OCI-LY7 (cell line): Measurements from ENCODE around the gene GAMT. TPM values are rescaled to one million over a fixed set of nuclear protein-coding genes. Genes with fewer than 3 reads are reported as not detected.

ENCODE experiments used
- BruUV-seq: library from RNA; stranded (reverse); fragments of 400-500 nt; replicated peaks from 2 replicates; lab custom pipeline; 2021; lab: Mats Ljungman, UMichigan
- CTCF ChIA-PET: fragments of 300-600 bp; sonication (Branson Sonifier 250); formaldehyde crosslinking; loops from one replicate; lab custom pipeline; 2022; ENCODE audit warnings: antibody characterized with exemption; ENCODE audit not compliant: unreplicated experiment; lab: Charles Lee
- POLR2A ChIA-PET: fragments of 300-600 bp; sonication (Branson Sonifier 250); formaldehyde crosslinking; loops from one replicate; lab custom pipeline; 2022; ENCODE audit warnings: antibody characterized with exemption; lab: Charles Lee
- DNase-seq: peaks from one replicate; pipeline ENCODE4 v3.0.0-alpha.2; 2015; ENCODE audit warnings: low spot score
- H2AFZ ChIP-seq: fragments of 200-600 bp; sonication (generic), shearing (Covaris generic); 2 replicates; pipeline ENCODE4 v1.6.1; 2014; ENCODE audit warnings: mild to moderate bottlenecking, antibody characterized with exemption, low read length, moderate library complexity
- H3K27ac ChIP-seq: fragments of 200-600 bp; sonication (generic); 2 replicates; pipeline ENCODE4 v1.5.1; 2014; ENCODE audit warnings: mixed run types, low read depth, mild to moderate bottlenecking, moderate library complexity, low read length, inconsistent platforms; ENCODE audit not compliant: poor library complexity, severe bottlenecking
- H3K36me3 ChIP-seq: fragments of 200-600 bp; sonication (generic); 2 replicates; pipeline ENCODE4 v1.6.1; 2014; ENCODE audit warnings: mild to moderate bottlenecking, antibody characterized with exemption, low read length, moderate library complexity, mixed read lengths; ENCODE audit not compliant: insufficient read depth
- H3K4me1 ChIP-seq: fragments of 200-600 bp; sonication (generic); 2 replicates; pipeline ENCODE4 v1.5.1; 2014; ENCODE audit warnings: mild to moderate bottlenecking, low read length; ENCODE audit not compliant: insufficient read depth, poor library complexity, severe bottlenecking
- H3K4me2 ChIP-seq: fragments of 200-600 bp; sonication (generic); 2 replicates; pipeline ENCODE4 v1.6.1; 2014; ENCODE audit warnings: mild to moderate bottlenecking, low read length
- H3K4me3 ChIP-seq: fragments of 200-600 bp; sonication (generic); 2 replicates; pipeline ENCODE4 v1.5.1; 2014; ENCODE audit warnings: mild to moderate bottlenecking, low read depth, low read length; ENCODE audit not compliant: poor library complexity, severe bottlenecking
- H3K79me2 ChIP-seq: fragments of 200-600 bp; sonication (generic); 2 replicates; pipeline ENCODE4 v1.6.1; 2016; ENCODE audit warnings: low read depth, mild to moderate bottlenecking, low read length, moderate library complexity, mixed read lengths; ENCODE audit not compliant: insufficient read depth
- H3K9me2 ChIP-seq: fragments of 200-600 bp; sonication (generic); 2 replicates; pipeline ENCODE4 v1.6.1; 2016; ENCODE audit warnings: mild to moderate bottlenecking, low read length, mixed read lengths; ENCODE audit not compliant: insufficient read depth
- H3K9me3 ChIP-seq: fragments of 200-600 bp; sonication (generic); 2 replicates; pipeline ENCODE4 v1.6.1; 2014; ENCODE audit warnings: mild to moderate bottlenecking, mixed run types, low read length, mixed read lengths
- H4K20me1 ChIP-seq: fragments of 200-600 bp; sonication (generic); 2 replicates; pipeline ENCODE4 v1.6.1; 2014; ENCODE audit warnings: mild to moderate bottlenecking, antibody characterized with exemption, low read length, moderate library complexity, mixed read lengths; ENCODE audit not compliant: insufficient read depth
- CTCF ChIP-seq: fragments of 200-600 bp; sonication (generic); conservative IDR thresholded peaks from 2 replicates; pipeline ENCODE4 v1.5.1; 2014; ENCODE audit warnings: mild to moderate bottlenecking, antibody characterized with exemption, low read length, moderate library complexity, mixed read lengths
- EZH2phosphoT487 ChIP-seq: fragments of 200-600 bp; sonication (generic); IDR thresholded peaks from 2 replicates; pipeline ENCODE4 v1.6.1; 2018; ENCODE audit warnings: low read depth, borderline replicate concordance, mild to moderate bottlenecking, mixed run types, antibody characterized with exemption, low read length, moderate library complexity, mixed read lengths
- intact Hi-C: fragments of 100-400 bp; cut with micrococcal nuclease; formaldehyde crosslinking; loops from one replicate; pipeline ENCODE4 v1.10.0; 2022; ENCODE audit not compliant: unreplicated experiment
- total RNA-seq, 2 experiments: library from RNA; depleted of rRNA in 1 of 2; stranded (reverse); fragments of >200 nt in 1 of 2; shearing (Covaris generic) in 1 of 2; gene quantifications; 2 replicates each; pipeline ENCODE4 v1.2.3, GENCODE V29; 2014 to 2022

The GAMT gene
- total RNA-seq, 2 experiments from 2014 or later = 14.4 to 27.5 TPM

DNA sequence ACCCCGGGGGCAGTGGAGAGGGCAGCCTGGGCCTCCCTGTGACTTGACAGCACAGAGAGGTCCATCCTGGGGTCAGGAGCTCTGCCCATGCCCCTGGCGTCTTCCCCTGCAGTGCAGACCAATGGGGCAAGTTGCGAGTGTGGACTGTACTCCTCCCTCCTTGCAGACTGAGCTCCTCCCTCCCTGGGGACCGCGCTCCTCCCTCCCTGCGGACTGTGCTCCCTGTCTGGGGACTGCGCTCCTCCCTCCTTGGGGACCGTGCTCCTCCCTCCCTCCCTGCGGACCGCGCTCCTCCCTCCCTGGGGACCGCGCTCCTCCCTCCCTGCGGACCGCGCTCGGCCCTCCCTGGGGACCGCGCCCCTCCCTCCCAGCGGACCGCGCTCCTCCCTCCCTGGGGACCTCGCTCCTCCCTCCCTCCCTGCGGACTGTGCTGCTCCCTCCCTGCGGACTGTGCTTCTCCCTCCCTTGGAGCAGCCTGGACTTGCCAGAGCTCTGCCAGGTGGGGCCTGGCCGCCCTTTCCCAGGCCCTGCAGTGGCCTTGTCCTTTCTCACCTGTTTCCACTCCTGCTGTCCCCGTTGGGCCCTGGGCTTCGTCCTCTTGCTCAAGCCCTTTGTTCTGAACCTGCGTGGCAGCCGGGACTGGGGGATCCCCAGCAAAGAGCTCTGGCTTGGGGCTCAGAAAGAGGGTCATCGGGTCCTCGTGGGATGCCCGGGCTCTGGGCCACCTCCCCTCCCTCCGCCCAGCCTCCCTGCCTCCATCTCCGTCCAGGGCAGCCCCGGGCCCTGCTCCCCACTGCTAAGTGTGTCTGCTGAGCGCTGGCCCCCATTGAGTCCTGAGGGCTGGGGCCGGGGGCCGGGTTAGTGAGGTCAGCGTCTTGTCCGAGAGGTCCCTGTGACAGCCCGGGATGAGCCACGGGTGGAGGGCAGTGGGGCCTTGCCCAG is 6.8 kb downstream of the GAMT start:
- BruUV-seq = no TSS peak
- no peak for TF ChIP-seq CTCF
- no peak for TF ChIP-seq EZH2phosphoT487
- Histone ChIP-seq H3K4me3 (no peak overlapping the region), H3K4me2 (no peak overlapping the region), H2AFZ (no peak overlapping the region), H4K20me1 (no peaks in the 10 kb centered on the region), H3K9me2 (no peaks in the 10 kb centered on the region), H3K36me3 (peaks cover 64% of the 10 kb centered on the region), H3K79me2 (no peaks in the 10 kb centered on the region), H3K9me3 (no peaks in the 10 kb centered on the region), H3K4me1 (no peaks in the 10 kb centered on the region), H3K27ac (no peak overlapping the region)
- POLR2A ChIA-PET = interaction anchor here (0.7 kb wide), 1 partner anchor 114 kb away, joined by 4 read pairs; no protein-coding TSS in a partner anchor
- intact Hi-C loops = no loop called here
- no peak for DNase-seq
- CTCF ChIA-PET = no interaction called here

DNA sequence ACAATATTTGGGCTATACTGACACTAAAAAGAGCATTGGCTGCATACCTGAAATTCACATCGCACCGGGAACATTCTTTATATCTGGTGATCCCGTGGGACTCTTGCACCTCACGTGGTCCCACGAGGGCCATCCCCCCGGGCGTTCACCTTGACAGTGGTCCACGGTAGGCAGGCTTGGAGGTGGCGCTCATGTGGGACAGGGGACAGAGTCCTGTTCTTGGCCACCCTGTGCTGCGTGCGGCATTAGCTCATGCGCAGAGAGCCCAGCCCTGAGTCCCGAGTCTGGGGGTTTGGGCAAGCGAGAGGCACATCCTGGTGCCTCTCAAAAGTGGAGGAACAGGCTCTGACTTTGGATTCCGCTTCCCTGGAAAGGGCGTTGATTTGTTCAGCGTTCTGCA is 7.5 kb downstream of the GAMT start:
- BruUV-seq = no TSS peak
- POLR2A ChIA-PET = interaction anchor here (0.7 kb wide), 1 partner anchor 114 kb away, joined by 4 read pairs; no protein-coding TSS in a partner anchor

More for the DNA sequence above, 7.5 kb downstream of the GAMT start:
- Histone ChIP-seq H4K20me1 (no peaks in the 10 kb centered on the region), H3K9me3 (no peaks in the 10 kb centered on the region), H3K79me2 (no peaks in the 10 kb centered on the region), H3K4me2 (no peak overlapping the region), H3K36me3 (peaks cover 71% of the 10 kb centered on the region), H2AFZ (no peak overlapping the region), H3K9me2 (no peaks in the 10 kb centered on the region), H3K4me1 (no peaks in the 10 kb centered on the region), H3K4me3 (no peak overlapping the region), H3K27ac (no peak overlapping the region)
- DNase-seq = no peak
- TF ChIP-seq CTCF = no peak
- no peak for TF ChIP-seq EZH2phosphoT487
- intact Hi-C loops = no loop called here
- CTCF ChIA-PET = no interaction called here
